ENCODE data around the gene SPDYE4.
"Not testable (repeated sequence)": the region's sequence is repeated elsewhere in the genome, so short reads cannot be mapped to it uniquely, and the experiment has no call there.

Gene SPDYE4

GRCh38 chr17:8758137-8758596 is at the start of gene SPDYE4:
Gene SPDYE4 (minus strand): TSS chr17:8758546. CDS start chr17:8758382, 164 bp downstream.
- DNase-seq = no peak

GRCh38 chr17:8806926-8807550 is 48.7 kb upstream of the SPDYE4 start:
- no peak for DNase-seq

GRCh38 chr17:8806253-8806925 is 48.0 kb upstream of the SPDYE4 start:
- DNase-seq = no peak

- DNase-seq = not testable (repeated sequence)
These were observed 47.0 kb upstream of the SPDYE4 start for GRCh38 chr17:8805396-8805795.

- no peak for DNase-seq
These were observed 45.4 kb upstream of the SPDYE4 start for GRCh38 chr17:8803531-8804420.

GRCh38 chr17:8801135-8801840 is 42.9 kb upstream of the SPDYE4 start:
- DNase-seq = no peak

- no peak for DNase-seq
These were observed 42.3 kb upstream of the SPDYE4 start for GRCh38 chr17:8800656-8801055.

DNA sequence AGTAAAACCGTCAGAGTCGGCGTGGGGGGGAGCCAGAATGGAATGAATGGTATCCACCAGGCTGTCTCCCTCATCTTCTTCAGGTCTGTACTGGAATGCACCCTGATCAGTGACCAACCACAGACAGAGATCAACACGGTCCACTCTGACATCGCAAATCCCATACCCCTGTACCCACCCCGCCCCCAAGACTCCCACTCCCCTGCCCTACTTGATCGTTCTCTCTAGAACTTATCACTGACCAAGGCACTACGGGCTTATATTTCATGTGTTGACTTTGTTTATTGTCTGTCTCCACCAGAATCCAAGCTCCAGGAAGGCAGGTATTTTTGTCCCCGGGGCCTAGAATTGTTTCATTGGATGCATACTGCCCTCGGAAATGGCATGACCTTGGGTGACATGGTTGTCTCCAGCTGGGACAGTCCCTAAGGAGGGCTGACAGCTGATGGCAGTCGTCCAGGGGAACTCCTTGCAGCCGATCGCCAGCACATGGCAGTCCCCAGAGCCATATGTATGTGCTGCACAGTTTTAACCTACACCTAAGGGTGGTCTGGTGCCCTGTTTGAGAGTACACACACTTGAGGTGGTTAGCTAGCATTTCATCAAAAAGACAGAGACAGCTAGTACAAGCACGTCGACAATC is 41.3 kb upstream of the SPDYE4 start:
- no peak for DNase-seq

- no peak for DNase-seq
These were observed 40.7 kb upstream of the SPDYE4 start, which contains the start of gene MFSD6L for GRCh38 chr17:8798846-8799569. Gene MFSD6L (minus strand): TSS chr17:8799365. CDS start chr17:8799120, 245 bp downstream.

DNA sequence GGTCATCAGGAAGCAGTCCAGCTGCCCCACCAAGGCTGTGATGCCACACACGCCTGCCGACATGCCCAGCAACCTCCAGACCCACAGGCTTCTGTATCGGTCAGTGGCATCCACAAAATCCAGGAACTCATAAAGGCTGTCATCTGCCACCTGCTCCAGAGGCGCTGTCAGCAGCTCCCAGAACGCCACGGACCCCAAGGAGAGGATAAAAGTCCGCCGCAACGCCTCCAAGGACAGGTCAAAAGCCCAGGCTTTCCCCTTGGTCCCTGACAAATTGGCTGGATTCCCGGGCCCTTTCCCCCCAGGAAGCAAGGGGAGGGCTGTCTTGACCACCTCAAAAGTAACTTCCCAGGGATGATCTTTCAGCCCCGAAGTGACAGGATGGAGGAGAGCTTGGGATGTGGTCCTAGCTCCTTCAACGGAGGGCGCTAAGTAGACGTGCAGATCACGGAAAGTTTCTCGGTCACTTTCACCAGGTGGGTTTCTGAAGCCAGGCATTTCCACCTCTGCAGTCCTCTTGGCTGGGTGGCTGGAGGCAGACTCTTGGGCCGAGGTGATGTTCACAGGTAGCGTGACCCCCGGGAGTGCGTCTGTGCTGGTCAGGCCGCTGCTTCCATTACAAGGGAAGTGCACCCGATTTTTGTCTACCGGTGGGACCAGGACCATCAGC is 40.0 kb upstream of the SPDYE4 start:
- no peak for DNase-seq

DNA sequence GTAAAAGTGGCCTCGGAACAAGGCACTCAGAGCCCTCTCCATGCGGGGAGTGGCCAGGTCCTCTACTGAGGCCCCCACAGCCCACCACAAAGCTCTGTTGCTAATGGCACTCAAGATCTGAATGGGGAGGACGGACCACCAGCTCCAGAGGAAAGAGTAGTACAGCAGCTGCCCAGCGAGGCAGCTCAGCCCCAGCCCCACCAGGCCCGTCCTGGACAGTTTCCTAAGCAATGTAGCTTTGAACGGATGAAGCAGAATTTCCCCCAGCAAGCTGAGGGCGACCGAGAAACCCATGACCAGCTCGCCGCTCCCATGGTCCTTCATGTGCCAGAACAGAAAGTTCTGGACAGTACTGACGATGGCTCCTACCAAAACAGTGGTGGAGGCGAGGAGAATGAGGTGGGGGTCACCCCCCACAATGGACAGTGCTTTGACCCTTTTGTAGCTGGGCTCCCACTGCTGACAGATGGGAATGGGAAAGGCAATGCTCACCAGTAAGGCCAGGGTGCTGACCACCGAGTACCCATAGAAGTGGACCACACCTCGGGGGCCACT is 39.4 kb upstream of the SPDYE4 start:
- DNase-seq = no peak

- DNase-seq = no peak
These were observed 36.3 kb upstream of the SPDYE4 start for GRCh38 chr17:8794636-8795035.

- no peak for DNase-seq
These were observed 35.3 kb upstream of the SPDYE4 start for GRCh38 chr17:8793649-8794048.

GRCh38 chr17:8792646-8793045 is 34.3 kb upstream of the SPDYE4 start:
- DNase-seq = no peak

DNA sequence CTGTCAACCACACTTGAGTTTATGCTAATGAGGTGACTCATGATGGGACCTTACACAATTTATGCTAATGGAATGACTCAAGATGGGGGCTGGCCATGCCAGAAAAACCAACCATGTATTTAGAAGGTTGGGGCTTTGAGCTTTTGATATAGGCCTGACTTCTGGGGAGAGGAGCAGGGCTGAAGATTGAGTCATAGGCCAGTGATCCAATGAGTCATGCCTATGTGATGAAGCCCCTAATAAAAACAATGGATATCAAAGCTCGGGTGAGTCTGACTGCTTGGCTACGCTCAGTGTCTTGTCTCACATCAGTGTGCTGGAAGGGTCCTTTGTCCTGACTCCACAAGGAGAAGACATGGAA is 33.5 kb upstream of the SPDYE4 start:
- no peak for DNase-seq

GRCh38 chr17:8791248-8791909 is 33.0 kb upstream of the SPDYE4 start:
- DNase-seq = no peak

DNA sequence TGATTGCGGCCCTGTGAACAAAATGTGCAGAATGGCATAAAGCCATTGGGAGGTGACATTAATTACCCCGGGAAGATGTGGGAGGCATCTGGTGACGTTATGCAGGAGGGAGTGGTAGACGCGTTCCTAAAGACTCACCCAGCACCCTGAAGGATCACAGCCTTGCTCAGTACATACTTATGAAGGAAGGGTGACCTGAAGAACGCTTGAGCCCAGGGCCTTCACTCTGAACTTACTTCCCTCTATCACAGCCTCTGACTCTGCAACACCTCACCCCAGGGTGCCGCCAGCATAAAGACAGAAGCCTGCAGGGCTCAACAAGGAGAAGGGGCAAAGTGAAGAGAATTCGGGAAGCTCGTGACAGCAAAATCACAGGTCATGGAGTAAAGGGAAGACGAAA is 31.4 kb upstream of the SPDYE4 start:
- DNase-seq = no peak

GRCh38 chr17:8788998-8789397 is 30.7 kb upstream of the SPDYE4 start:
- DNase-seq = no peak

DNA sequence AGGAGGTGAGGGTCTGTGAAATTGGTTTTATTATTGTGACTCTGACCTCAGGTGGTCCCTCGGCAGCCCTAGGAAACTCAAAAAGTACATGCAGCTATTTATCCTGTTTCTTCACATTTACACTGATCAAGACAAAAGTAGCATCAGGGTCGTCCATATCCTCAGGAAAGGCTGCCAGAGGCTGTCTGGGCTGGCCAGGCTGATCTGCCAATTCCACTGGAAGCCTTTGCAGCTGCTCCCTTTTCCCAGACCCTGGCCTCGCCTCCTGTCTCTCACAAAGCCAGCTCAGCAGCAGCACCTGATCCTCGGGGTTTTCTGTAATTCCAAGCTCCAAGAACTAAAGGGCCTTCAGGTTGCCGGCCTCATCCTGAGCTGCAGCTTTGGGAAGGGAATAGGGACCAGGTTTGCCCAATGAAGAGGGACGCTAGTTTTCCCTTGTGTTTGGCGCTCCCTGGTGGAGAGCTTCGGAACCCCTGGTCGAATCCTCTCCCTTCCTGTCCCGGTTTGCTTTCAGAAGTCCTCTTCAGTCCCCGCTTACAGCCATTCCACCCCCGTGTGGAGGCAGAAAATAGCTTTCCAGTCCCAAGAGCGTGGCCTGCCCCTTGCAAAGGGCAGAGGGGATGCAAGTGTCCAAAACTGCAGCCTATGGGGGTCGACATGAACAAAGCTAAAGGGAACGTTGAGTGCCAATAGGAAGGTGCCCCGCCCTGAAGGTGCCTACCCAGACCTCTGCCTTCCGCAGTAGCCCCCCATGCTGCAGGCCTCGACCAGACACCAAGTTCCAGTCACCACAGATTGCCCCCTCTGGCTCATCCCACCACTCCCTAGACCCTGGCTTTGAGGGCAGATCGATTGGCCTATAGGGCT is 27.4 kb upstream of the SPDYE4 start:
- peak; percentile 72 for DNase-seq
